Spleen (tissue), 11 donors: ENCODE data around the gene GSKIP. TPM values are rescaled to one million over a fixed set of nuclear protein-coding genes. Genes with fewer than 3 reads are reported as not detected.

ENCODE experiments used
- DNase-seq: peaks from one replicate; pipeline ENCODE4 v3.0.0-alpha.2; 2020
- H3K27ac ChIP-seq, 8 donors: fragments of 200-600 bp; sonication (generic) in 7 of 8; 1 replicate in 4 of 8; 2 replicates in 4 of 8; pipeline versions ENCODE4 v1.5.0 to v1.8.0; 2016 to 2021; ENCODE audit warnings: inconsistent platforms in 4 of 8, mild to moderate bottlenecking in 4 of 8, moderate library complexity in 1 of 8
- H3K27me3 ChIP-seq, 7 donors: fragments of 200-600 bp; sonication (generic) in 6 of 7; replicated peaks in 1 of 7; 1 replicate in 4 of 7; 2 replicates in 3 of 7; pipeline versions ENCODE4 v1.5.0 to v1.8.0; 2016 to 2021; ENCODE audit warnings: inconsistent platforms in 3 of 7, mild to moderate bottlenecking in 1 of 7
- H3K36me3 ChIP-seq, 6 donors: fragments of 200-600 bp; sonication (generic) in 5 of 6; 1 replicate in 4 of 6; 2 replicates in 2 of 6; pipeline versions ENCODE4 v1.5.0 to v1.8.0; 2016 to 2021; ENCODE audit warnings: inconsistent platforms in 2 of 6
- H3K4me1 ChIP-seq, 6 donors: fragments of 200-600 bp; sonication (generic) in 5 of 6; 1 replicate in 3 of 6; 2 replicates in 3 of 6; pipeline versions ENCODE4 v1.5.0 to v1.8.0; 2016 to 2021; ENCODE audit warnings: inconsistent platforms in 3 of 6
- H3K4me3 ChIP-seq, 8 donors: fragments of 200-600 bp; sonication (generic) in 7 of 8; 1 replicate in 4 of 8; 2 replicates in 4 of 8; pipeline versions ENCODE4 v1.5.0 to v1.8.0; 2016 to 2021; ENCODE audit warnings: inconsistent platforms in 4 of 8, mild to moderate bottlenecking in 4 of 8, moderate library complexity in 2 of 8
- H3K9me3 ChIP-seq, 8 donors: fragments of 200-600 bp; sonication (generic) in 7 of 8; 1 replicate in 4 of 8; 2 replicates in 4 of 8; pipeline versions ENCODE4 v1.5.0 to v1.8.0; 2016 to 2021; ENCODE audit warnings: inconsistent platforms in 4 of 8
- CTCF ChIP-seq, 11 experiments: fragments of 200-600 bp in 7 of 11; fragments of 450-650 bp in 4 of 11; sonication (generic) in 4 of 11; IDR thresholded peaks in 8 of 11; conservative IDR thresholded peaks in 3 of 11; 1 replicate in 7 of 11; 2 replicates in 4 of 11; pipeline versions ENCODE4 v1.4.0 to v1.8.0; 2016 to 2021; ENCODE audit warnings: antibody characterized with exemption in 11 of 11, inconsistent platforms in 4 of 11, mild to moderate bottlenecking in 1 of 11
- POLR2A ChIP-seq, 3 donors: fragments of 450-650 bp; IDR thresholded peaks; one replicate each; pipeline ENCODE4 v1.5.1; 2017; ENCODE audit warnings: antibody characterized with exemption in 3 of 3, mild to moderate bottlenecking in 1 of 3
- POLR2AphosphoS5 ChIP-seq, 3 donors: sonication (generic); formaldehyde crosslinking; IDR thresholded peaks; one replicate each; pipeline ENCODE4 v1.5.1; 2017; ENCODE audit warnings: antibody characterized with exemption in 3 of 3
- WGBS, 5 donors: extraction: QIAGEN DNeasy Blood & Tissue Kit in 3 of 5; methylation state at CpG; one replicate each; pipeline versions ENCODE4 v1.1.5 to v1.1.7; 2013 to 2018; 5-methylcytosine and 5-hydroxymethylcytosine counted together
- intact Hi-C: fragments of 100-400 bp; cut with DNase I; formaldehyde crosslinking; loops from one replicate; pipeline ENCODE4 v1.15.0; 2023; ENCODE audit warnings: low total_unique reads
- polyA plus RNA-seq, 3 donors: library from polyadenylated mRNA; stranded (reverse); fragments of 200-250 nt; gene quantifications; one replicate each; pipeline ENCODE4 v1.2.1, GENCODE V29; 2013
- total RNA-seq, 7 donors: library from RNA; depleted of rRNA in 3 of 7; stranded (reverse); fragments of >200 nt in 3 of 7; fragmentation: NEBNext Ultra II Directional in 4 of 7; extraction: Animal tissue kit (Norgen Biotek cat#: 25700) in 4 of 7; gene quantifications; one replicate each; pipeline versions ENCODE4 v1.1.0 to v1.2.1, GENCODE V29; 2016 to 2021
- donor health status: healthy with polysubstance abuse.
- donor health status: DM: no; HTN: no; CAD: no; lungs with moderate emphysema.
- donor health status: DM: no; HTN: no; CAD: no.
- donor health status: Bipolar disorder and iron deficiency.
- donor health status: healthy.
- donor health status: DM: no; HTN: no; CAD: no.
- donor health status: DM: yes; HTN: yes; CAD: no.

Gene GSKIP
- total and polyA plus RNA-seq, 10 donors = 11.0 to 24.3 (median 15.9) TPM

DNA sequence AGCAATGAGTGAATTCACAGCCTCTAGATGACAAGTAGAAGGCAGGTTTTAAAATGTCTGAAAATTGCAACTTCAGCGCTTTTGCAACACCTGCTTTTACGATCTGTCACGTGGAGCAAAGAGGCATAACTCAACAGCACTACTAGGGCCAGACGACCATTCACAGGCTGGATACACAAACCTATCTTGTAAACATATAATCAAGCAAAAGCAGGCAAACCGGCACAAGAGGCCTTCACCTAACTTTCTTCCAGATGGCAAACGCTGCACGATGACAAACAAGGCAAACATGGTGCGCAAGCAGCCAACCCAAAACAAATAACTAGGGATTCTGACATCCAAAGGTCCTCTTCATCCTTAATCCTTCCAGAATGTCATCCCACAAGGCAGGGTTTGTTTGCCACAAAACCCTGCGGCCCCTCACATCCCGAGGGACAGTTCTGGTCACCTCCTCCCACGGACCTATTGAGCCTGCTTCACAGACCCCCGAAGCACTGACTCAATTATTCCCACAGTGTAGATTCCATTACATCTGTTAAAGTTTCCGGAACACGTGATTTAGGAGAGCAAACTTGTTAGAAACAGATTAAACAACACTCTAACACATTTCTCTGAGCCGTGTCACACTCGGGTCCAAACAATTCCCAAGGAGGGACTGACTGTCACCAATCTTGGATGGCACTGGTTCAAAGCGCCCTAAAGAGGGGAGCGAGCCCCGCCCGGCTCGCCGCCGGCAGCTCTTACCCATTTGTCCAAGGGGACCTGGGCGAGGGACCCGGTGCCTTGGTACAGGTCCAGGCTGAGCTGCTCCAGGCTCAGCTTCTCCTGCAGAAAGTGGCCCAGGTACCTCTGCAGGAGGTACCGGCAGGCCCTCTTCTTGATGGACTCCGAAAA, 1.0 kb upstream of the GSKIP start:
- Histone ChIP-seq H3K27me3 (no peaks in the 10 kb centered on the region), H3K4me1 (peaks cover 19 to 74% (median 48%) of the 10 kb centered on the region in 6 donors), H3K27ac (peak overlapping the region; percentile 87 to 98 (median 94)), H3K4me3 (peak overlapping the region; percentile 92 to 99 (median 96)), H3K36me3 (no peaks in the 10 kb centered on the region), H3K9me3 (no peaks in the 10 kb centered on the region)
- TF ChIP-seq POLR2A (IDR thresholded peaks at IDR 0.05) = no peak
- peak in 1 of 11 experiments; percentile 1 for TF ChIP-seq CTCF (IDR thresholded peaks at IDR 0.05 in 8 of 11, conservative IDR thresholded peaks at IDR 0.05 in 3 of 11)
- intact Hi-C loops = no loop called here
- 1 to 2% (median 1%) methylated on average over 26 to 27 of the region's 27 CpGs for WGBS, 5 donors
- peak; percentile 74 for DNase-seq

GRCh38 chr14:96363751-96364336, 518 bp downstream of the GSKIP start:
- intact Hi-C loops = no loop called here
- Histone ChIP-seq H3K9me3 (peaks cover 0 to under 1% (median 0%) of the 10 kb centered on the region in 8 donors), H3K27ac (peak overlapping the region; percentile 87 to 98 (median 94)), H3K27me3 (no peaks in the 10 kb centered on the region), H3K4me1 (peaks cover 19 to 68% (median 48%) of the 10 kb centered on the region in 6 donors), H3K36me3 (no peaks in the 10 kb centered on the region), H3K4me3 (peak overlapping the region; percentile 92 to 99 (median 96))
- peak; percentile 85 for DNase-seq
- no peak for TF ChIP-seq CTCF (IDR thresholded peaks at IDR 0.05 in 8 of 11, conservative IDR thresholded peaks at IDR 0.05 in 3 of 11)
- no peak for TF ChIP-seq POLR2AphosphoS5 (IDR thresholded peaks at IDR 0.05)
- no peak for TF ChIP-seq POLR2A (IDR thresholded peaks at IDR 0.05)
- WGBS, 5 donors = 0 to 1% (median 1%) methylated on average over 34 to 38 of the region's 38 CpGs

- intact Hi-C loops = no loop called here
- H3K9me3 ChIP-seq = peaks cover 0 to 4% (median 0%) of the 10 kb centered on the region in 8 donors
- H3K36me3 ChIP-seq = no peaks in the 10 kb centered on the region
- H3K27me3 ChIP-seq = no peaks in the 10 kb centered on the region
- WGBS, 5 donors = 68 to 89% (median 76%) methylated on average over 1 of the region's 1 CpG
- peaks cover 15 to 56% (median 41%) of the 10 kb centered on the region in 6 donors for H3K4me1 ChIP-seq
- DNase-seq = no peak
- H3K27ac ChIP-seq = no peak overlapping the region
- H3K4me3 ChIP-seq = peak overlapping the region in 2 of 8 donors; percentile 99
- no peak for TF ChIP-seq POLR2A (IDR thresholded peaks at IDR 0.05)
- TF ChIP-seq POLR2AphosphoS5 (IDR thresholded peaks at IDR 0.05) = no peak
- TF ChIP-seq CTCF (IDR thresholded peaks at IDR 0.05 in 8 of 11, conservative IDR thresholded peaks at IDR 0.05 in 3 of 11) = no peak
Observed at GRCh38 chr14:96364962-96365361, 1.6 kb downstream of the GSKIP start.

DNA sequence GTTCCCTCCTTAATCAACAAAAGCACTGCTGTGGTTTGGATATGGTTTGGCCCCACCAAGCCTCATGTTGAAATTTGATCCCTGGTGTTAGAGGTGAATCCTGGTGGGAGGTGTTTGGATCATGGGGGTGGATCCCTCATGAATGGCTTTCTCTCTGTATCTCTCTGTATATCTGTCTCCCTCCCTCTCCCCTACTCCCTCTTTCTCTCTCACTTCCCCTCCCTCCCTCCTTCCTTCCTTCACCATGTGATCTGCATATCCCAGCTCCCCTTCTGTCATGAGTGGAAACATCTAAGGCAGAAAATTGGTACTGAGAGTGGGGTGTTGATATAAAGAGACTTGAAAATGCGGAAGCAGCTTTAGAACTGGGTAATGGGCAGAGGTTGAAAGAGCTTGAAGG, 5.2 kb downstream of the GSKIP start:
- TF ChIP-seq CTCF (IDR thresholded peaks at IDR 0.05 in 8 of 11, conservative IDR thresholded peaks at IDR 0.05 in 3 of 11) (no peak), POLR2A (IDR thresholded peaks at IDR 0.05) (no peak), POLR2AphosphoS5 (IDR thresholded peaks at IDR 0.05) (no peak)
- no peaks in the 10 kb centered on the region for H3K27me3 ChIP-seq
- intact Hi-C loops = no loop called here
- peaks cover 0 to 29% (median 19%) of the 10 kb centered on the region in 6 donors for H3K4me1 ChIP-seq
- no peak overlapping the region for H3K27ac ChIP-seq
- WGBS, 5 donors = 96 to 100% (median 97%) methylated on average over 1 of the region's 1 CpG
- peaks cover 0 to 4% (median 0%) of the 10 kb centered on the region in 8 donors for H3K9me3 ChIP-seq
- no peak for DNase-seq
- H3K4me3 ChIP-seq = no peak overlapping the region
- no peaks in the 10 kb centered on the region for H3K36me3 ChIP-seq
